Measurements from ENCODE around the gene C19orf12.

DNA sequence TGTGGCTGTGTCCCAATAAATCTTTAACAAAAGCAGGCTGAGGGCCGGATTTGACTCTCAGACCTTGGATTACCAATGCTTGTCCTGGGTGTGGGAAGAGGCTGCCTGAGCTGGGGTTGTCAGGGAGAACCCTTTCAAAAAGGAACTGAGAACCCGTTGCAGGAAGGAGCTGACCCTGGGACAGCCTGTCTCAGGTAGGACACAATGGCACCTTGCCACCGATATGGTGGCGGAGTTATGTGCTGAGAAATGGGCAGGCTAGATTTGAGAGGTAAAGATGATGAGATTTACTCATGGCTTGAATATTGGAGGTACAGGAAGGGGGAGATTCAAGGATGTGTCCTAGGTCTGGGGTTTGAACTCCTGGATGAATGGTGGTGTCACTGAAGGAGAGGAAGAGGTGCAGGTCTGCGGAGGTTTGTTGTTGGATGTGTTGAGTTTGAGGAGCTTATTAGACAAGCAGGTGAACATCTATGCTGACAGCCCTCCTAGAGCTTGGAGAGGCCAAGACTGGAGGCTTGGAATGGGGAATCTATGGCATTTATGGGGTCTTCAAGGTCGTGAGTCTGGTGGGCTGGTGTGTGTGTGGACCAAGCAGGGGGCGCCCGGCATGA, 42.6 kb downstream of the C19orf12 start:
- TF ChIP-seq POLR2A (IDR thresholded peaks at IDR 0.05; ENCODE audit: low read depth, low read length) (no peak), TAF1 (IDR thresholded peaks at IDR 0.05; ENCODE audit: low read depth, low read length) (no peak), POLR2AphosphoS5 (IDR thresholded peaks at IDR 0.05; ENCODE audit: low read depth, low read length) (no peak)

Data from GM12891 (cell line).